Osteocyte (in vitro differentiated cells): ENCODE results near the gene EIPR1. TPM values are rescaled to one million over a fixed set of nuclear protein-coding genes. Genes with fewer than 3 reads are reported as not detected.
"Not testable (repeated sequence)": the region's sequence is repeated elsewhere in the genome, so short reads cannot be mapped to it uniquely, and the experiment has no call there.

ENCODE experiments used
- DNase-seq: peaks from one replicate; pipeline ENCODE4 v3.0.0; 2021; ENCODE audit warnings: mixed read lengths; ENCODE audit not compliant: unreplicated experiment; ENCODE audit errors: extremely low spot score
- H3K27ac Mint-ChIP-seq: one replicate; pipeline ENCODE4 v1.8.0; 2021; ENCODE audit warnings: mild to moderate bottlenecking, mixed read lengths; ENCODE audit not compliant: unreplicated experiment
- H3K27me3 Mint-ChIP-seq: one replicate; pipeline ENCODE4 v1.8.0; 2021; ENCODE audit warnings: mixed read lengths; ENCODE audit not compliant: unreplicated experiment
- H3K36me3 Mint-ChIP-seq: one replicate; pipeline ENCODE4 v1.8.0; 2021; ENCODE audit warnings: mixed read lengths; ENCODE audit not compliant: unreplicated experiment
- H3K4me1 Mint-ChIP-seq: one replicate; pipeline ENCODE4 v1.8.0; 2021; ENCODE audit warnings: mixed read lengths; ENCODE audit not compliant: unreplicated experiment
- H3K4me3 Mint-ChIP-seq: one replicate; pipeline ENCODE4 v1.8.0; 2021; ENCODE audit warnings: mild to moderate bottlenecking, moderate library complexity, mixed read lengths; ENCODE audit not compliant: unreplicated experiment
- H3K9me3 Mint-ChIP-seq: one replicate; pipeline ENCODE4 v1.8.0; 2021; ENCODE audit warnings: mixed read lengths; ENCODE audit not compliant: unreplicated experiment
- CTCF ChIP-seq: fragments of 200-600 bp; sonication (generic); IDR thresholded peaks from 2 replicates; pipeline ENCODE4 v1.5.0; 2021; ENCODE audit warnings: antibody characterized with exemption, mild to moderate bottlenecking, moderate library complexity
- total RNA-seq: library from RNA; stranded (reverse); gene quantifications from 2 replicates; pipeline ENCODE4 v1.2.1, GENCODE V29; 2021

EIPR1 gene
- total RNA-seq, 1 donor from 2014 or later: 19.9 TPM

- H3K4me1 Mint-ChIP-seq: peaks cover 6% of the 10 kb centered on the region
- no peak overlapping the region for H3K27ac Mint-ChIP-seq
- H3K4me3 Mint-ChIP-seq: no peak overlapping the region
- DNase-seq: no peak
- no peak for TF ChIP-seq CTCF
- peaks cover 10% of the 10 kb centered on the region for H3K9me3 Mint-ChIP-seq
- peaks cover 19% of the 10 kb centered on the region for H3K36me3 Mint-ChIP-seq
- no peaks in the 10 kb centered on the region for H3K27me3 Mint-ChIP-seq
Observed at GRCh38 chr2:3182848-3183247, 194.8 kb downstream of the EIPR1 start.

- H3K36me3 Mint-ChIP-seq: peaks cover 21% of the 10 kb centered on the region
- H3K27me3 Mint-ChIP-seq: no peaks in the 10 kb centered on the region
- H3K9me3 Mint-ChIP-seq: peaks cover 10% of the 10 kb centered on the region
- no peak overlapping the region for H3K27ac Mint-ChIP-seq
- H3K4me1 Mint-ChIP-seq: peaks cover 6% of the 10 kb centered on the region
- DNase-seq: no peak
- no peak overlapping the region for H3K4me3 Mint-ChIP-seq
- TF ChIP-seq CTCF: no peak
Observed at GRCh38 chr2:3181416-3182010, 196.1 kb downstream of the EIPR1 start.

- not testable (repeated sequence) for H3K27ac Mint-ChIP-seq, DNase-seq, H3K4me3 Mint-ChIP-seq, H3K27me3 Mint-ChIP-seq, H3K4me1 Mint-ChIP-seq
- Mint-ChIP-seq H3K9me3 (peaks cover 10% of the 10 kb centered on the region), H3K36me3 (peaks cover 19% of the 10 kb centered on the region)
Observed at GRCh38 chr2:3180909-3181221, 196.8 kb downstream of the EIPR1 start.

- Mint-ChIP-seq H3K36me3 (peaks cover 16% of the 10 kb centered on the region), H3K9me3 (peaks cover 10% of the 10 kb centered on the region), H3K27ac (no peak overlapping the region), H3K27me3 (no peaks in the 10 kb centered on the region), H3K4me3 (no peak overlapping the region), H3K4me1 (peaks cover 6% of the 10 kb centered on the region)
- no peak for TF ChIP-seq CTCF
- no peak for DNase-seq
Observed at GRCh38 chr2:3180082-3180908, 197.3 kb downstream of the EIPR1 start.

- no peak for TF ChIP-seq CTCF
- H3K9me3 Mint-ChIP-seq: peaks cover 10% of the 10 kb centered on the region
- no peak for DNase-seq
- H3K4me1 Mint-ChIP-seq: peaks cover 6% of the 10 kb centered on the region
- H3K27me3 Mint-ChIP-seq: no peaks in the 10 kb centered on the region
- H3K4me3 Mint-ChIP-seq: no peak overlapping the region
- H3K27ac Mint-ChIP-seq: no peak overlapping the region
- H3K36me3 Mint-ChIP-seq: peaks cover 14% of the 10 kb centered on the region
Observed at GRCh38 chr2:3179626-3180025, 198.0 kb downstream of the EIPR1 start.
